ENCODE measurements around the gene ASIC2. TPM values are rescaled to one million over a fixed set of nuclear protein-coding genes. Genes with fewer than 3 reads are reported as not detected.

ASIC2 gene
- total and polyA plus RNA-seq, 9 of the 15 experiments (the other 6 are each of a cell fraction or from before 2014, with no cell fraction given), result not detected

DNA sequence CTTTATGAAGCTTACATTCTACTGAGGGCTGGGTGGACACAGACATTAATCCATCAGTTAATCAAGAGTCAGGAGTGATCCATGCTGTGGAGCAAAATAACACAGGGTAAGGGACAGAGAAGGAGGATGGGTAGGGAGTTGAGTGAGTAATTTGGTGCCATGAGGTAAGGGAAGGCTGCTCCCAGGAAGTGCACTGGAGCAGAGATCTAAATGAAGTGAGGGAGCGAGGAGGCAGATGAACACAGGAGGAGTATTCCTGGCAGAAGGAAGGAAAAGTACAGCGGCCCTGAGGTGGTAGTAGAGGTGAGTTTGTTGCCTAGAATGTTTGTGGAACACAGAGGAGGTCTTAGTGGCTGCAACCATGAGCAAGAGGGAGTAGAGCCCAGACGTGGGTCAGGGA lies 34.8 kb downstream of the ASIC2 start:
- H4K20me1 ChIP-seq (replicated peaks; ENCODE audit: control insufficient read depth, insufficient read depth, low read length), result no peaks in the 10 kb centered on the region
- intact Hi-C loops (cut with micrococcal nuclease) (no loop called here), in situ Hi-C loops (cut with MboI) (no loop called here)
- BruUV-seq (replicated peaks), result no TSS peak
- no peaks in the 10 kb centered on the region for H3K79me2 ChIP-seq (ENCODE audit: control insufficient read depth, insufficient read depth, low read length)
- no peaks in the 10 kb centered on the region for H3K4me1 ChIP-seq (replicated peaks in 1 of 2; ENCODE audit: control insufficient read depth in 2 of 2, insufficient read depth in 2 of 2, low read length in 2 of 2)
- no peak overlapping the region for H2AFZ ChIP-seq (ENCODE audit: low read depth, low read length)
- ATAC-seq (no peak), FAIRE-seq (no peak), DNase-seq (ENCODE audit: extremely low read depth in 1 of 4, low spot score in 3 of 4) (no peak)
- no peak overlapping the region for H3K4me2 ChIP-seq (ENCODE audit: insufficient read depth, low read length)
- H3K4me3 ChIP-seq, result no peak overlapping the region
- ChIA-PET CTCF (ENCODE audit: low intra/inter-chr PET ratio) (no interaction called here), POLR2A (interaction anchor here (0.7 kb wide), 1 partner anchor 813 kb away, joined by 3 read pairs; no protein-coding TSS in a partner anchor)
- H3K27ac ChIP-seq (ENCODE audit: extremely low read depth, low read depth, low read length), result no peak overlapping the region
- no peaks in the 10 kb centered on the region; a peak in 2 of 5 replicates for H3K27me3 ChIP-seq (ENCODE audit: control insufficient read depth in 2 of 2, insufficient read depth in 2 of 2, low read length in 2 of 2)
- H3K9me1 ChIP-seq (ENCODE audit: control insufficient read depth, insufficient read depth, low read length), result no peaks in the 10 kb centered on the region
- TF ChIP-seq SP1 (CRISPR knock-in tag; IDR thresholded peaks at IDR 0.05) (no peak), ZNF584 (CRISPR knock-in tag; IDR thresholded peaks at IDR 0.05; ENCODE audit: low read depth) (no peak), ZNF140 (CRISPR knock-in tag; IDR thresholded peaks at IDR 0.05) (no peak), ZNF274 (IDR thresholded peaks at IDR 0.05; ENCODE audit: borderline replicate concordance, low read depth, low read length) (no peak), DIDO1 (tag; IDR thresholded peaks at IDR 0.05; ENCODE audit: low read depth) (no peak), KDM4B (IDR thresholded peaks at IDR 0.05; ENCODE audit: borderline replicate concordance in 2 of 2, low read depth in 1 of 2) (no peak), PHF20 (IDR thresholded peaks at IDR 0.05; ENCODE audit: partially characterized antibody) (no peak), HES1 (IDR thresholded peaks at IDR 0.05; ENCODE audit: low read depth) (no peak), BRD4 (IDR thresholded peaks at IDR 0.05) (no peak), ZNF133 (CRISPR knock-in tag; IDR thresholded peaks at IDR 0.05) (no peak), TCF15 (CRISPR knock-in tag; IDR thresholded peaks at IDR 0.05) (no peak)
- TF ChIP-seq, protein P1, sequence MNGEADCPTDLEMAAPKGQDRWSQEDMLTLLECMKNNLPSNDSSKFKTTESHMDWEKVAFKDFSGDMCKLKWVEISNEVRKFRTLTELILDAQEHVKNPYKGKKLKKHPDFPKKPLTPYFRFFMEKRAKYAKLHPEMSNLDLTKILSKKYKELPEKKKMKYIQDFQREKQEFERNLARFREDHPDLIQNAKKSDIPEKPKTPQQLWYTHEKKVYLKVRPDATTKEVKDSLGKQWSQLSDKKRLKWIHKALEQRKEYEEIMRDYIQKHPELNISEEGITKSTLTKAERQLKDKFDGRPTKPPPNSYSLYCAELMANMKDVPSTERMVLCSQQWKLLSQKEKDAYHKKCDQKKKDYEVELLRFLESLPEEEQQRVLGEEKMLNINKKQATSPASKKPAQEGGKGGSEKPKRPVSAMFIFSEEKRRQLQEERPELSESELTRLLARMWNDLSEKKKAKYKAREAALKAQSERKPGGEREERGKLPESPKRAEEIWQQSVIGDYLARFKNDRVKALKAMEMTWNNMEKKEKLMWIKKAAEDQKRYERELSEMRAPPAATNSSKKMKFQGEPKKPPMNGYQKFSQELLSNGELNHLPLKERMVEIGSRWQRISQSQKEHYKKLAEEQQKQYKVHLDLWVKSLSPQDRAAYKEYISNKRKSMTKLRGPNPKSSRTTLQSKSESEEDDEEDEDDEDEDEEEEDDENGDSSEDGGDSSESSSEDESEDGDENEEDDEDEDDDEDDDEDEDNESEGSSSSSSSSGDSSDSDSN (IDR thresholded peaks at IDR 0.05; ENCODE audit: borderline replicate concordance in 1 of 2, low read depth in 2 of 2, low read length in 2 of 2), result no peak
- TF ChIP-seq, protein P2, sequence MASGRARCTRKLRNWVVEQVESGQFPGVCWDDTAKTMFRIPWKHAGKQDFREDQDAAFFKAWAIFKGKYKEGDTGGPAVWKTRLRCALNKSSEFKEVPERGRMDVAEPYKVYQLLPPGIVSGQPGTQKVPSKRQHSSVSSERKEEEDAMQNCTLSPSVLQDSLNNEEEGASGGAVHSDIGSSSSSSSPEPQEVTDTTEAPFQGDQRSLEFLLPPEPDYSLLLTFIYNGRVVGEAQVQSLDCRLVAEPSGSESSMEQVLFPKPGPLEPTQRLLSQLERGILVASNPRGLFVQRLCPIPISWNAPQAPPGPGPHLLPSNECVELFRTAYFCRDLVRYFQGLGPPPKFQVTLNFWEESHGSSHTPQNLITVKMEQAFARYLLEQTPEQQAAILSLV (tag; IDR thresholded peaks at IDR 0.05), result no peak
- no peak overlapping the region for H3K9ac ChIP-seq (ENCODE audit: insufficient read depth in 1 of 2, low read depth in 2 of 2, low read length in 2 of 2)
- no peaks in the 10 kb centered on the region for H3K9me3 ChIP-seq (replicated peaks; ENCODE audit: control insufficient read depth, insufficient read depth, low read depth, low read length)
- H3K36me3 ChIP-seq (ENCODE audit: control insufficient read depth, insufficient read depth, low read length), result no peaks in the 10 kb centered on the region
- 2% methylated on average over 3 of the region's 3 CpGs for WGBS (ENCODE audit: insufficient coverage, low coverage, missing lambda C conversion rate)
